Measurements from ENCODE around the gene INTS14.

Gene INTS14

DNA sequence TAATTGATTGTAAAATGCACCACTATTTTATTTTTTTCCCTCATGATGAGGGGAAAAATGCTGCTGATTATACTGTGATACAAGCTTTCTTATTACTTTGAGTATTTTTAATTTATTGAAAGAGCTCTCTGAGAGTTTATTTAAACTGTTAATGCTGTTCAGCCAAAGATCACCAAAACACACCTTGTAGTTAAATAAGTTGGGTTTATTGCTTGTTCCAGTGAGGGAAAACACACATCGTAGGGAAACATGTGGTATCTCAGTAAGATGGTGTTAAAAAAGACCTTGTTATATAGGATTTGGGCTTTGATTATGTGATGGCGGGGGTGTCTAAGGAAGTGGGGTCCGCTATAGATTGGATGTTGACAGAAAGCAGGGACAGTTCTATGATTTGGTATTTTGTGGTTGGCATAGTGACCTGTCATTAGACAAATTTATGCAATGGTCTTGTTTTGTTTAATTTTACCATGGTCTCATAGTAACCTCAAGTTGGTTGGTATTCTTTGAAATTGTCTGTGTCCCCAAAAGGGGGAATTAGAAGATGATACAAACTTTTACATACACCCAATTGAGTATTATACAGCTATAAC, 69.6 kb downstream of the INTS14 start:
- Histone ChIP-seq H3K4me3 (ENCODE audit: low read length) (no peak overlapping the region), H3K9me3 (ENCODE audit: control insufficient read depth, low read length) (no peaks in the 10 kb centered on the region), H3K27me3 (ENCODE audit: control insufficient read depth, insufficient read depth, low read length) (no peaks in the 10 kb centered on the region), H3K36me3 (ENCODE audit: control insufficient read depth, insufficient read depth, low read length) (no peaks in the 10 kb centered on the region), H3K9ac (ENCODE audit: low read length) (no peak overlapping the region), H3K4me1 (ENCODE audit: control insufficient read depth, insufficient read depth, low read length) (peaks cover 18% of the 10 kb centered on the region)

DNA sequence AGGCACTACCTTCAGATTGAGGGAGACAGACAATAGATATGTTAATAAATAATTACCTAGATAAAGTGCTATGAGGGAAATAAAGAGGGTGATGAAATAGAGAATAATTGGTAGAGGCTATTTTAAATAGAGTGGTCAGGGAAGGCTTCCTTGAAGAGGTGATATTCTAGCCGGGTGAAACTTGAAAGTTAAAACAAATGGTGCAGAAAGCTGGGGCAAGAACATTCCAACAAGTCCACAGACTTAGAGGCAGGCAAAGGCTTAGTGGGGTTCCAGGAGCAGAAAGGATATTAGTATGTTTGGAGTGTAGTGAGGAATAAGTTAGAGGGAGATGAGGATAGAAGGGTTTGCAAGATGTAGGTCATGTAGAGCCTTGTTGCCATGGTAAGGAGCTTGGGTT, 70.6 kb downstream of the INTS14 start:
- H3K27me3 ChIP-seq (ENCODE audit: control insufficient read depth, insufficient read depth, low read length): no peaks in the 10 kb centered on the region
- H3K4me3 ChIP-seq (ENCODE audit: low read length): no peak overlapping the region
- no peaks in the 10 kb centered on the region for H3K9me3 ChIP-seq (ENCODE audit: control insufficient read depth, low read length)
- no peaks in the 10 kb centered on the region for H3K36me3 ChIP-seq (ENCODE audit: control insufficient read depth, insufficient read depth, low read length)
- peaks cover 25% of the 10 kb centered on the region for H3K4me1 ChIP-seq (ENCODE audit: control insufficient read depth, insufficient read depth, low read length)
- no peak overlapping the region for H3K9ac ChIP-seq (ENCODE audit: low read length)

DNA sequence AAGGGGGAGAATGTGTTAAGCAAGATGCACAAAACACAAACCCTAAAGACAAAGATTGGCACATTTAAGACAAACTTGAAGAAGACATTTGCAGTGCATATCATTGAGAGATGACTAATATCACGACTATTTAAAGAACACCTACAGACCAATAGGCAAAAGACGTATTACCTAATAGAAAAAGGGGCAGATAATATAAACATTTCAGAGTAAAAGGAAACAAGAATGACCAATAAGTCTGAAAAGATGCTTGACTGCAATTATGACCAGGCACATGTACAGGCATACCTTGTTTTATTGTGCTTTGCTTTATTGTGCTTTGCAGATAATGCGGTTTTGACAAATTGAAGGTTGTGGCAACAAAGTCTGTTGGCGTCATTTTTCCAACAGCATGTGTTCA, 75.7 kb downstream of the INTS14 start:
- H3K36me3 ChIP-seq (ENCODE audit: control insufficient read depth, insufficient read depth, low read length): no peaks in the 10 kb centered on the region
- H3K9ac ChIP-seq (ENCODE audit: low read length): no peak overlapping the region
- no peaks in the 10 kb centered on the region for H3K27me3 ChIP-seq (ENCODE audit: control insufficient read depth, insufficient read depth, low read length)
- peaks cover 38% of the 10 kb centered on the region for H3K4me1 ChIP-seq (ENCODE audit: control insufficient read depth, insufficient read depth, low read length)
- no peaks in the 10 kb centered on the region for H3K9me3 ChIP-seq (ENCODE audit: control insufficient read depth, low read length)
- H3K4me3 ChIP-seq (ENCODE audit: low read length): no peak overlapping the region

DNA sequence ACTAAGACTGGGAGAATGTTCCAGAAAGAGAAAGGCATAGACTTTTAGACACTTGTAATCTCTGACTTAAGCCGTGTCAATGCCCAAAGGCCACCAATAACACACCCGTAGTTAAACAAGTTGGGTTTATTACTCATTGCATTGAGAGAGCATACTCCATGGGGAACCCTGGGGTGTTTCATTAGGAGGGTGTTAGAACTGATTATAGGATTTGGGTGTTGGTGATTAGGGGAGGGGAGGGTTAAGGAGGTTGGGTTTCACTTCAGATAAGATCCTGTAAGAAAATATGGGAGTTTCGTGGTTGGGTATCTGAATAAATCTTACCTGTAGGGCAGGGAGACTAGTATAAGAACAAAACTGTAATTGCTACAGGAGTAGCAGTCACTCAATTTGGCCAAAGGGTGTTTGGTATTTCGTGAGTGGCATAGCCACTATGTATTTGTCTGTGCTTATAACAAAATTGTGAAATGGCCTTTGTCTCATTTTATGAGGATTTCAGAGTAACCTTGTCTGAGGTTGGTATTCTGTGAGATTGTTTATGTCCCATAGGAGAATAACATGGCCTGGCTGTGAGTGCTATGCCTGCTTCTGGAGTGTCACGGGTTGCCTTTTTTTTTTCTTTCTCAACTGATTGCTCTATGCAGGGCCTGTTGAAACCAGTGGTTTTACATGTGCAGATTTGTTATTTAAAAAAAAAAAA, 77.7 kb downstream of the INTS14 start:
- Histone ChIP-seq H3K4me1 (ENCODE audit: control insufficient read depth, insufficient read depth, low read length) (peaks cover 36% of the 10 kb centered on the region), H3K9ac (ENCODE audit: low read length) (no peak overlapping the region), H3K36me3 (ENCODE audit: control insufficient read depth, insufficient read depth, low read length) (no peaks in the 10 kb centered on the region), H3K4me3 (ENCODE audit: low read length) (peak overlapping the region; percentile 1), H3K27me3 (ENCODE audit: control insufficient read depth, insufficient read depth, low read length) (no peaks in the 10 kb centered on the region), H3K9me3 (ENCODE audit: control insufficient read depth, low read length) (no peaks in the 10 kb centered on the region)

DNA sequence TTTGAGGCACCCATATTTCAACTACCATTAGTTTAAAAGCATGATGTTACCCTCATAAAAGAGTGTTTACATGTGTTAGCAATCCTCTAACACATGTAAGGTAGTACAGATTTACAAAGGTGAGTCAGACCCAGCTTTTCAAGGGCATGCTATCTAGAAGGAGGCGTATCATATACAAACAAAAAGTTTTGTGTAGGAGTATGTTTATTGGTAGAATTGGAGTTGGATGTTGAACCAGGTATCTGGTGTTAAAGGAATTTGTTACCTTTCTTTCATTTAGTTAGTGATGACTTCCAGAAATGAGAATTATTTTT, 78.2 kb downstream of the INTS14 start:
- Histone ChIP-seq H3K9me3 (ENCODE audit: control insufficient read depth, low read length) (no peaks in the 10 kb centered on the region), H3K4me3 (ENCODE audit: low read length) (peak overlapping the region; percentile 1), H3K36me3 (ENCODE audit: control insufficient read depth, insufficient read depth, low read length) (no peaks in the 10 kb centered on the region), H3K9ac (ENCODE audit: low read length) (no peak overlapping the region), H3K4me1 (ENCODE audit: control insufficient read depth, insufficient read depth, low read length) (peaks cover 36% of the 10 kb centered on the region), H3K27me3 (ENCODE audit: control insufficient read depth, insufficient read depth, low read length) (no peaks in the 10 kb centered on the region)

DNA sequence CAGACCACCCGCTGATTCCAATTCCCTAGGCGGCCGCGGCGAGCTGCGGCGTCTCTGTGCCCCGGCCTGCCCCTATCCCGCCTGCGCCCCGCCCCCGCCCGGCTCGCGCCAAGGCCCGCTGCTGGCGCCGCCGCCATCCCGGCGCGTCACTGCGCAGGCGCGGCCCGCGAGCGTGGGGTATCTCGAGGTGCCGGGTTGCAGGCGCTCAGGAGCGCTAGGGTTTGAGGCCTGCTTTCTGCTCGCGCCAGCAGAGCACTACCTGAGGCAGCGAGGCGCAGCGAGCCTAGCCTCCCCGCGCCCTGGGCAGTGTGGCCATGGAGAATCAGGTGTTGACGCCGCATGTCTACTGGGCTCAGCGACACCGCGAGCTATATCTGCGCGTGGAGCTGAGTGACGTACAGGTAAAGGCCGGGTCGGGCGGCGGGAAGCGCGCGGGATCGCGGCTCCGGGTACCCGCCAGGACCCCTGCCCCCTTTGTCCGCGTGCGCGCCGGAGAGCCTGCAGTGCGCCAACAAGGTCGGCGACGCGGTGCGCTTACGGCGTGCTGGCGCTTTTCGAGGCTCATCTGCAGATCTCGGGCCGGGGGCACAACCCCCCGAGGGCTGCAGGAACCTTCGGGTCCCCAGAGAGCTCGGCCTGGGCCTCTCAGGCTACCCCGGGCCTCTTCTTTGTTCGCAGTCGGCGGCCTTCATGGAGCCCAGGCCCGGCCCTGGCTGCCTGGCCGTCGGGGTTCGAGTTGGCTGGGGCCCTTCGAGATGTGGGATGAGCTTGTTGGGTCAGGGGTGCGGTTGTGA, 80.4 kb downstream of the INTS14 start, which contains the start of gene HACD3:
Gene HACD3 (plus strand): TSS at position 146 of the 794 bp plus-strand sequence. CDS start 169 bp downstream, at position 315.
- Histone ChIP-seq H3K27me3 (ENCODE audit: control insufficient read depth, insufficient read depth, low read length) (no peaks in the 10 kb centered on the region), H3K9ac (ENCODE audit: low read length) (peak within 1 kb of the TSS; percentile 75), H3K4me3 (ENCODE audit: low read length) (peak within 1 kb of the TSS; percentile 60), H3K36me3 (ENCODE audit: control insufficient read depth, insufficient read depth, low read length) (no peaks in the 10 kb centered on the region), H3K4me1 (ENCODE audit: control insufficient read depth, insufficient read depth, low read length) (peaks cover 30% of the 10 kb centered on the region), H3K9me3 (ENCODE audit: control insufficient read depth, low read length) (no peaks in the 10 kb centered on the region)

DNA sequence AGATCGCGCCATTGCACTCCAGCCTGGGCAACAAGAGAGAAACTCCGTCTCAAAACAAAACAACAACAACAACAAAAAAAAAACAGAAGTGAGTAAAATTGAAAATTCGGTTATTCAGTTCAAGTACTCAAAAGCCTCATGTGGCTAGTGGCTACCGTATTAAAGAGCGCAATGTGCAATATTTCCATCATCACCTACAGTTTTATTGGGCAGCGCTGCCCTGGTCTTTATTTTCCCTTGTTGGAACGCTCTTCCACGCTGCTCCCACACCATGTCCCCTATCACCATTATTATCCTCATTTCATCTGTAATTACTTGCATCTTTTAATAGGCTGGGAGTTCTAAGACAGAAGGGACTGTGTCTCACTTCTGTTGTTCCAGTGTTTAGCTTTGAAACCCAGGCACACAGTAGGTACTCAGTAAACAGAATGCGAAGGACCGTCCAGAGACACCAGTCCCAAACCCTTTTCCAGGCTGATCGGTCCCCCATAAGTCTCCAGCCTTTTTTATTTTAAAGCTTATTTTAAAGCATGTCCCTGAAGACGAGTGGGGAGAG, 81.1 kb downstream of the INTS14 start:
- Histone ChIP-seq H3K9me3 (ENCODE audit: control insufficient read depth, low read length) (no peaks in the 10 kb centered on the region), H3K4me3 (ENCODE audit: low read length) (peak overlapping the region; percentile 60), H3K27me3 (ENCODE audit: control insufficient read depth, insufficient read depth, low read length) (no peaks in the 10 kb centered on the region), H3K9ac (ENCODE audit: low read length) (peak overlapping the region; percentile 75), H3K4me1 (ENCODE audit: control insufficient read depth, insufficient read depth, low read length) (peaks cover 23% of the 10 kb centered on the region), H3K36me3 (ENCODE audit: control insufficient read depth, insufficient read depth, low read length) (no peaks in the 10 kb centered on the region)

Data from mucosa of stomach (tissue), 1 donor.